ENCODE measurements around the gene AKR1C8.

Gene AKR1C8

DNA sequence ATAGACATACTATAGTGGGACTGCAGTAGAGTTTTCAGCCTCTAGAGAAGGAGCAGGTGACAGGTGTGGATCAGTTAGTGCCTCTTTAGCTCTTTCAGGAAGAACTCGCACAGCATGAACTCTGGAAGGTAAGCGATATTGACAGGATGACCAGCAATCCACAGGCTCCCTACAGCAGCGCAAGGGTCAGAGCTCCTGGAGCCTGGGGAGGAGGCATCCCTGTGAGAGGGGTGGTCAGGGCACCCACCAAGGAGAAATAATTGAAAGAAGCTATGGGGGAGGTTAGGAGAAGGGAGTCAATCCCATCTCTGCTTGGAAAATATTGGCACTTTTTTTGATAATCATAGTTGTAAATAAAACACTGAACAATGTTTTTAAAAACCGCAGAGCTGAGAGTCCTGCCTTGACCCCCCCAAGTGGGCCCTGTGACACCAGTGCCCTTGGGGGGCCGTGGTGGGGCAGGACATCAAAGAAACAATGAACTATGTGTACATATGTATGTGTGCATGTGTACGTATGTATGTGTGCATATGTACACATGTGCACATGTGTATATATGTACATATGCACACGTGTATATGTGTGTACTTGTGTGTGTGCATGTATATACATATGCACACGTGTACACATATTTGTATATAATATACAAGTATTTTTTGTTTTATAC, 77.0 kb downstream of the AKR1C8 start:
- DNase-seq, result no peak

DNA sequence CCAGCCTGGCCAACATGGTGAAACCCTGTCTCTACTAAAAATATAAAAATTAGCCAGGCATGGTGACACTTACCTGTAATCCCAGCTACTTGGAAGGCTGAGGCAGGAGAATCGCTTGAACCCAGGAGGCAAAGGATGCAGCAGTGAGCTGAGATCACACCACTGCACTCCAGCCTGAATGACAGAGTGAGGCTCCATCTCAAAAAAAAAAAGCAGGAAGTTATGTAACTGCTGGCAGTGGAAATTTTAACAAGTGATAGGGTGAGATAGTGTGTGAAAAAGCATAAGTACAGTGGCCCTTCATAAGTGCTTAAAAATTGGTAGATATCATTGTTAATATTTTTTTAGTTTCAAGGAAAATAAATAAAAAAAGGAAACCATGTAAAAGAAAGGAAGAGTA, 78.4 kb downstream of the AKR1C8 start:
- DNase-seq, result no peak

DNA sequence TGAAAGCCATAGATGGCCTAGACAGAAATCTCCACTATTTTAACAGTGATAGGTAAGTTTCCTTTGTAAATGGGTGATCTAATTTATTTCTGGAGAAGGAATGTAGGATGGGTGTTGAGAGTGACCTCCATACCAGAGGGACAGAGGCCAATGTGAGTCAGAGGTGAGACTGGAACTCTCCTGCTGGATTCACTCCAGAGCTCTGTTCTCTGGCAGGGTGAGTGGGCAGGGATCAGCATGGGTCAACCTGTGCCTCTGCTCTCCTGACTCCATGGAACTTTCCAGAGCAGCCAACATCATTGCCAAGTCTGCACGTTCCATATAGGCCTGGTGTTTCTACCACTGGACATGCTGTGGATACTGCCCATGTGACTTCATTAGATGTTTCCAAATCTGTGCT, 79.3 kb downstream of the AKR1C8 start:
- no peak for DNase-seq
